Central memory CD8-positive, alpha-beta T cell (primary cell): Measurements from ENCODE around the gene TAS2R14.

Experiments used
- ATAC-seq: fragments of 150-1000 bp; cut with Tn5 transposase; replicated peaks from 2 replicates; pipeline ENCODE4 v1.10.0; 2022; ENCODE audit warnings: mild to moderate bottlenecking, moderate FRiP score, moderate number of reproducible peaks; ENCODE audit not compliant: poor library complexity, severe bottlenecking; ENCODE audit errors: extremely low read depth
- DNase-seq, 2 donors: peaks; one replicate each; pipeline ENCODE4 v3.0.0; 2021; ENCODE audit warnings: low spot score in 2 of 2
- H3K27ac Mint-ChIP-seq: one replicate; pipeline ENCODE4 v1.8.0; 2022; ENCODE audit warnings: low read depth, mild to moderate bottlenecking, moderate library complexity, mixed read lengths
- H3K27me3 Mint-ChIP-seq: one replicate; pipeline ENCODE4 v1.8.0; 2022; ENCODE audit warnings: mixed read lengths
- H3K36me3 Mint-ChIP-seq: one replicate; pipeline ENCODE4 v1.8.0; 2022; ENCODE audit warnings: mild to moderate bottlenecking, moderate library complexity, mixed read lengths; ENCODE audit not compliant: insufficient read depth
- H3K4me1 Mint-ChIP-seq: one replicate; pipeline ENCODE4 v1.8.0; 2022; ENCODE audit warnings: mixed read lengths
- H3K4me3 Mint-ChIP-seq: one replicate; pipeline ENCODE4 v1.8.0; 2022; ENCODE audit warnings: mild to moderate bottlenecking, moderate library complexity, mixed read lengths
- H3K9me3 Mint-ChIP-seq: one replicate; pipeline ENCODE4 v1.8.0; 2022; ENCODE audit warnings: mixed read lengths

Gene TAS2R14

DNA sequence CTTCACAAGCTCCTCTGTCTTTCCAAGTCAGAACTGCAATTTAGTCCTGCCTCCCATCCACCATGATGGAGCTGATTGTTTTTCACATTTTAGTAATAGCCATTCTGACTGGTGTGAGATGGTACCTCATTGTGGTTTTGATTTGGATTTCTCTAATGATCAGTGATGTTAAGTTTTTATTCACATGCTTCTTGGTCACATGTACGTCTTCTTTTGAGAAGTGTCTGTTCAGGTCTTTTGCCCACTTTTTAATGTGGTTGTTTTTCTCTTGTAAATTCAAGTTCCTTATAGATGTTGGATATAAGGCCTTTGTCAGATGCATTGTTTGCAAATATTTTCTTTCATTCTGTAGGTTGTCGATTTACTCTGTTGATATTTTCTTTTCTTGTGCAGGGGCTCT lies 4.1 kb upstream of the TAS2R14 start:
- Mint-ChIP-seq H3K4me3 (no peak overlapping the region), H3K9me3 (peaks cover 7% of the 10 kb centered on the region), H3K27me3 (no peaks in the 10 kb centered on the region), H3K4me1 (no peaks in the 10 kb centered on the region), H3K27ac (no peak overlapping the region), H3K36me3 (peaks cover 4% of the 10 kb centered on the region)
- no peak for ATAC-seq
- DNase-seq, result no peak

DNA sequence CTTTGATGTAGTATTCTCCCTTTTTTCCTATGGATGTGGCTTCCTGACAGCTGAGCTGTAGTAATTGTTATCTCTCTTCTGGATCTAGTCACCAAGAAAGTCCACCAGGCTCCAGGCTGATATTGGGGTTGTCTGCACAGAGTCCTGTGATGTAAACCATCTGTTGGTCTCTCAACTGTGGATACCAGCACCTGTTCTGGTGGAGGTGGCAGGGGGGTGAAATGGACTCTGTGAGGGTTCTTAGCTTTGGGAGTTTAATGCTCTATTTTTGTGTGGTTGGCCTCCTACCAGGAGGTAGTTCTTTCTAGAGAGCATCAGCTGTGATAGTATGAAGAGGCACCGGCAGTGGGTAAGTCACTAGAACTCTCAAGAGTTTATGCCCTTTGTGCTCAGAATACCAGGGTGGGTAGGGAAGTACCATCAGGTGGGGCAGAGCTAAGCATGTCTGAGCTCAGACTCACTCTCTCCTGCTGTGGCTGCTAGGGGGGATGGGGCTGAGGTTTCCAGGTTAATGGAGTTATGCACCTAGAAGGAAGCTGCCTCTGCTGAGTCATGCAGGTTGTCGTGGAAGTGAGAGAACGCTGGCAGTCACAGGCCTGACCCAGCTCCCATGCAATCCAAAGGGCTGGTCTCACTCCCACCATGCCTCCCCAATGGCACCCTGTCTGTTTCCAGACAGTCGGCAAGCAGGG lies 3.0 kb upstream of the TAS2R14 start:
- ATAC-seq (no peak), DNase-seq (no peak)
- no peaks in the 10 kb centered on the region for H3K4me1 Mint-ChIP-seq
- no peak overlapping the region for H3K4me3 Mint-ChIP-seq
- no peaks in the 10 kb centered on the region for H3K27me3 Mint-ChIP-seq
- peaks cover 5% of the 10 kb centered on the region for H3K9me3 Mint-ChIP-seq
- H3K36me3 Mint-ChIP-seq, result peaks cover 3% of the 10 kb centered on the region
- no peak overlapping the region for H3K27ac Mint-ChIP-seq

DNA sequence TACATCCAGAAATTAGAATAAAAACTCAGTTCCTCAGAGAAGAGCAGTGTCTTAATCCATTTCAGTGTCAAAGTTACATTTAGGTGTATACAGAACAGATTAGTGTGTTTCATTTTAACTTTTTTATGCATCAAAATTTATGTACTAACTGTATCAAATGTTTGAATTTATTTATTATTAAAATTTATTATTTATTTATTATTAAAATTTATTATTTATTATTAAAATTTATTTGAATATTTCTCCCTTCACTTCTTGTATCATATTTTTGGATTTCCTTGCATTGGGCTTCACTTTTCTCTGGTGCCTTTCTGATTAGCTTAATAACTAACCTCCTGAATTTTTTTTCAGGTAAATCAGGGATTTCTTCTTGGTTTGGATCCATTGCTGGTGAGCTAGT lies 2.3 kb upstream of the TAS2R14 start:
- ATAC-seq (no peak), DNase-seq (no peak)
- Mint-ChIP-seq H3K27me3 (no peaks in the 10 kb centered on the region), H3K4me3 (no peak overlapping the region), H3K27ac (no peak overlapping the region), H3K36me3 (no peaks in the 10 kb centered on the region), H3K9me3 (no peaks in the 10 kb centered on the region), H3K4me1 (no peaks in the 10 kb centered on the region)

DNA sequence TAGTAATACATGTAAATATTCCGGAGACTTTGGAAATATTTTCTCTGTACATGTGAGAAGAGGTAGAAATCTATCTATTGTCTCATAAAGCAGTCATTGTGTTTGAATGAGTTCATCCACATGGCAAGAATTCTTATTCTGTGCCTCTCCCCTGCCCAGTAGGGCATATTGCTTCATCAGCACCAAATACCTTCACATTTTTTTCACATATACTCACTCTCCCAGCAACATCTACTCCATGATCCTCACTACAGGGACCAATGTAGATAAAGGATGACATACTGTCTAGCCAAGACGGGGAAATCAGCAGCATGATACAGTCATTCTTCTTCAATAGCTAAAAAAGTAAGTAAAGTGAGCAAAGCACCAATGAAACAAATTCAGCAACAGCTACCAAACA lies 1.3 kb upstream of the TAS2R14 start:
- DNase-seq (no peak), ATAC-seq (no peak)
- Mint-ChIP-seq H3K27me3 (no peaks in the 10 kb centered on the region), H3K27ac (no peak overlapping the region), H3K9me3 (no peaks in the 10 kb centered on the region), H3K36me3 (no peaks in the 10 kb centered on the region), H3K4me3 (no peak overlapping the region), H3K4me1 (no peaks in the 10 kb centered on the region)

DNA sequence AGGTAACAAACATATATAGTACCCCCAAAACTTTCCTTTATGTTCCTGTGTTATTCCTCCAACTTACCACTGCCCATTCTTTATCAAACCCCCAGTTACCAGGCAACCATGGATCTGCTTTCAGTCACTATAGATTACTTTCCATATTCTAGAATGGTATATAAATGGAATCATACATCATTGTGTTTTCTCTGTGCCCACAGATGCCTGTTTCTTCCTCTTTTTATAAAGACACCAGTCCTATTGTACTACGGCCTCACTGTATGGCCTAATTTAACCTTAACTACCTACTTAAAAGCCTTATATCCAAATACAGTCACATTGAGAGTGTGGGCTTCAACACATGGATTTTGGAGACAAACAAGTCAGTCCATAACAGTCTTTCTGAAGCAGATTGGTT lies 2.6 kb downstream of the TAS2R14 start:
- no peaks in the 10 kb centered on the region for H3K9me3 Mint-ChIP-seq
- H3K4me3 Mint-ChIP-seq, result no peak overlapping the region
- no peak overlapping the region for H3K27ac Mint-ChIP-seq
- H3K4me1 Mint-ChIP-seq, result peaks cover 4% of the 10 kb centered on the region
- no peaks in the 10 kb centered on the region for H3K36me3 Mint-ChIP-seq
- no peak for DNase-seq
- H3K27me3 Mint-ChIP-seq, result no peaks in the 10 kb centered on the region
- no peak for ATAC-seq

DNA sequence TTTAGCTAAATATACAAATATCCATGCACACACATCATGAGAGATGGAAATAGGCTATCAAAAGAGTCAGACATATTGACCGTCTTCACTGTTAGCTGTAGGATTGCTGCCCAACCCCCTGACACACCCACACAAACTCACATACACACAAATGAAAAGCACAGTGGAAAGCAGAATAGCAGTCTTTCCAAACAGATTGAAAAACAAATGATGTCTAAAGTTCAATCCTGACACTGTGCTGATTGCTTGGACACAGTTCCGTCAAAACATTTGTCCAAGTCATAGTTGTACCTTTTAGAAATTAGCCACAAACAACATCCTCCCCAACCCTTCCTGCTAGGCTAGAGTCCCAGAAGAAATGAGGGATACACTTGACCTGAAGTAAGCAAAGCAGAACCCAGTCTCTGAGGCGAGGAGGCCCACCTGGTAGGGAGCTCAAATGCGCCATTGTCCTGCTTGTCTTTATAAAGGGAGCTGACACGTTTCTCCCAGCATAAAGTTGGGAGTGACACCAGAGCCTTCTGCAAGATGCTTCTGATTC lies 10.2 kb downstream of the TAS2R14 start, which contains the start of gene PRH2:
PRH2 (plus strand) TSS at position 491 of the 541 bp plus-strand sequence; CDS start at position 529, 38 bp downstream.
- H3K27me3 Mint-ChIP-seq, result no peaks in the 10 kb centered on the region
- DNase-seq (no peak), ATAC-seq (no peak)
- no peak within 1 kb of the TSS for H3K27ac Mint-ChIP-seq
- H3K9me3 Mint-ChIP-seq, result no peaks in the 10 kb centered on the region
- no peak within 1 kb of the TSS for H3K4me3 Mint-ChIP-seq
- H3K4me1 Mint-ChIP-seq, result peaks cover 4% of the 10 kb centered on the region
- H3K36me3 Mint-ChIP-seq, result no peaks in the 10 kb centered on the region

DNA sequence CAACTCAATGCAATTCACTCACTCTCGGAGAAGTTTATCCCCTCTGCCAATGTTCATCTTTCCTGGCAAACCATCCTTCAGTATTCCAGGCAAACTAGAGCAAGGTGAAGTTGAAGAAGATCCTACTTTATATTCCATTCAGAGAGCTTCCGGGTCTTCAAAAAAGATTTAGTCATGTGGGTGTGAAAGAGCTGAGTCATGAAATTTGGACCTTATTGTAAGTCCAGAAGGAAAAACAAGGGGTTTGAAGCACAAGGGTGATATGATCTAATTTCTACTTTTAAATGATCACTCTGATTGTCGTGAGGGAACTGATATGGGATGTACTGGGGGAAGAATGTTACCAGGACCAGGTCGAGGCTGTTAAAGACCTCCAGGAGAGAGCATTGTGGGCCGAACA lies 12.8 kb downstream of the TAS2R14 start:
- no peak overlapping the region for H3K27ac Mint-ChIP-seq
- no peak for ATAC-seq
- no peak overlapping the region for H3K4me3 Mint-ChIP-seq

DNA sequence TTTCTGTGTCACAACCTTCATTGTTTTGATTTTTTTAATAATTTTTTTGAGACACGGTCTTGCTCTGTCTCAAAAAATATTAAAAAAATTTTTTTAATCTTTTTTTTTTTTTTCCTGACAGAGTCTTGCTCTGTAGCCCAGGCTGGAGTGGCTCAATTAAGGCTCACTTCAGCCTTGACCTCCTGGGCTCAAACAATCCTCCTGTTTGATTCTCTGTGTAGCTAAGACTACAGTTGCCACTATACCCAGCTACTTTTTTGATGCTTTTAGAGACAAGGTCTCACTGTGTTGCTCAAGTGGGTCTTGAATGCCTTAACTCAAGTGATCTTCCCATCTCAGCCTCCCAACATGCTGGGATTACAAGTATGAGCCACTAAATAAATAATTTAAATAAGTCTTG lies 19.3 kb downstream of the TAS2R14 start:
- peaks cover 2% of the 10 kb centered on the region for H3K36me3 Mint-ChIP-seq
- H3K4me1 Mint-ChIP-seq, result no peaks in the 10 kb centered on the region
- ATAC-seq (no peak), DNase-seq (no peak)
- H3K9me3 Mint-ChIP-seq, result no peaks in the 10 kb centered on the region
- H3K4me3 Mint-ChIP-seq, result no peak overlapping the region
- no peaks in the 10 kb centered on the region for H3K27me3 Mint-ChIP-seq
- H3K27ac Mint-ChIP-seq, result no peak overlapping the region

More for the DNA sequence above, 12.8 kb downstream of the TAS2R14 start:
- Mint-ChIP-seq H3K27me3 (no peaks in the 10 kb centered on the region), H3K4me1 (no peaks in the 10 kb centered on the region), H3K36me3 (no peaks in the 10 kb centered on the region), H3K9me3 (no peaks in the 10 kb centered on the region)
- no peak for DNase-seq

DNA sequence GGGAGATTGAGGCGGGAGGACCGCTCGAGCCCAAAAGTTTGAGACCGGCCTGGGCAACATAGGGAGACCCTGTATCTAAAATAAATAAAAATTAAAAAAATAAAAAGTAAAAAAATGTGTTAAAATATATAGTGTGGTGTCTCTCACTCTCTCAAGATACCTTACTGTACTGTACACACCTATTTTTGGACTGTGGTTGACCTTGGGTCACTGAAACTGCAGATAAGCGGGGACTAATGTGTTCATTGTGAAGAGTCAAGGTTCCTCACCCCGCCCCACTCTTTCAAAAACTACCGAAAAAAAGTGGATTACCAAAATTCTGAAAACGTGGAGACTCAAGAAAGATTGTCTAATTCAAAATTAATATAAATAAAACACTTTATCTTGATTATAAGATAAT lies 28.7 kb downstream of the TAS2R14 start:
- no peaks in the 10 kb centered on the region for H3K9me3 Mint-ChIP-seq
- H3K27me3 Mint-ChIP-seq, result no peaks in the 10 kb centered on the region
- ATAC-seq, result no peak
- no peak for DNase-seq
- H3K4me3 Mint-ChIP-seq, result no peak overlapping the region
- H3K36me3 Mint-ChIP-seq, result no peaks in the 10 kb centered on the region
- H3K4me1 Mint-ChIP-seq, result no peaks in the 10 kb centered on the region
- no peak overlapping the region for H3K27ac Mint-ChIP-seq

DNA sequence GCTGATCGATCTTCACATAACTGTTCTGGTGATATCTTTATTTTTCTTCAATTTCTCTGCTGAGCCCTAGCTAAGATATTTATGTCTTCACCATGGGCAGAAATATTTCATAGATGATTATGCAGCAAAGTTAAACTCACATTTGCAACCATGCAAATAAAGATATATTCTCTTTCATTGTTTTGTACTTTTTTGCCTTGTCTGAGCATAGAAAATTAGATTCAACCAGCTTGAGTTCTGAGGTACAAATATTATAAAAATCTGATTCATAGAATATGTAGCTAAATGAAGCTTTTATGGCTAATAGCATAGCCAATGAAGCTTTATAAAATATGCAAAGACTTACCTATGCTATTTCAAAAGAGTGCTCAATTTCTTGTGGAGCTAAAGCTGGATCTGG lies 29.6 kb downstream of the TAS2R14 start, which contains the start of gene TAS2R13:
TAS2R13 (minus strand) TSS at position 101 of the 400 bp plus-strand sequence. CDS start 264 bp downstream, outside the sequence.
- DNase-seq, result no peak
- ATAC-seq, result no peak
- H3K27ac Mint-ChIP-seq, result no peak within 1 kb of the TSS
- no peaks in the 10 kb centered on the region for H3K4me1 Mint-ChIP-seq
- H3K27me3 Mint-ChIP-seq, result no peaks in the 10 kb centered on the region
- H3K4me3 Mint-ChIP-seq, result no peak within 1 kb of the TSS
- no peaks in the 10 kb centered on the region for H3K36me3 Mint-ChIP-seq
- peaks cover 5% of the 10 kb centered on the region for H3K9me3 Mint-ChIP-seq

DNA sequence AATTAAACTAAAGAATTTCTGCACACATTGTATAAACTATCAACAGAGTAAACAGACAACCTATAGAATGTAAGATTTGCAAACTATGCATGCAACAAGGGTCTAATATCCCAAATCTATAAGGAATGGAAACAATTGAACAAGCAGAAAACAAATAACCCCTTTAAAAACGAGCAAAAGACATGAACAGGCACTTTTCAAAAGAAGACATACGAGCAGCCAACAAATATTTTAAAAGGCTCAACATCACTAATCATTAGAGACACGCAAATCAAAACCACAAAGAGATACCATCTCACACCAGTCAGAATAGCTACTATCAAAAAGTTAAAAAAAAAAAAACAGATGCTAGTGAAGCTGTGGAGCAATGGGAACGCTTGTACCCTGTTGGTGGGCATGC lies 34.4 kb downstream of the TAS2R14 start:
- DNase-seq (no peak), ATAC-seq (no peak)
- H3K9me3 Mint-ChIP-seq, result peaks cover 18% of the 10 kb centered on the region
- H3K27me3 Mint-ChIP-seq, result no peaks in the 10 kb centered on the region
- H3K4me1 Mint-ChIP-seq, result no peaks in the 10 kb centered on the region
- no peaks in the 10 kb centered on the region for H3K36me3 Mint-ChIP-seq
- H3K27ac Mint-ChIP-seq, result no peak overlapping the region
- no peak overlapping the region for H3K4me3 Mint-ChIP-seq

DNA sequence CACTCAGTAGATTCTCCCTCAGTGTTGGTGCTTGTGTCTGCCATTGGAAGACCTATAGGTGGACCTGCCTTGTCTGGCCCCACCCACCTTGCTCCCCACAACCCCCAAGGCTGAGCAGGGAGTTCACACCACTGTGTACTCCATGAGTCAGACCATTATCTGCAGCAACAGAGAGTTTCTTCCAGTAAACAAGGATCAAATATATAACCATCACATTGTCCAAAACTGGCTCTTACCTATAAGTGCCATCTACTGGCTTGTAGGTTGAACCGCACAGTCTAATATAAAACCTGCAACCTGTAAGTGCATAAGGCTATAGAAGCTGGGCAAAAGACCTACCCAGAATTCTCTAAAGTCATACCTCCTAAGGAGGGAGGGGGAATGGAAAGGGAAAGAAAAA lies 37.6 kb downstream of the TAS2R14 start:
- ATAC-seq (no peak), DNase-seq (no peak)
- no peaks in the 10 kb centered on the region for H3K27me3 Mint-ChIP-seq
- H3K4me3 Mint-ChIP-seq, result no peak overlapping the region
- no peak overlapping the region for H3K27ac Mint-ChIP-seq
- no peaks in the 10 kb centered on the region for H3K36me3 Mint-ChIP-seq
- no peaks in the 10 kb centered on the region for H3K4me1 Mint-ChIP-seq
- H3K9me3 Mint-ChIP-seq, result peaks cover 18% of the 10 kb centered on the region

DNA sequence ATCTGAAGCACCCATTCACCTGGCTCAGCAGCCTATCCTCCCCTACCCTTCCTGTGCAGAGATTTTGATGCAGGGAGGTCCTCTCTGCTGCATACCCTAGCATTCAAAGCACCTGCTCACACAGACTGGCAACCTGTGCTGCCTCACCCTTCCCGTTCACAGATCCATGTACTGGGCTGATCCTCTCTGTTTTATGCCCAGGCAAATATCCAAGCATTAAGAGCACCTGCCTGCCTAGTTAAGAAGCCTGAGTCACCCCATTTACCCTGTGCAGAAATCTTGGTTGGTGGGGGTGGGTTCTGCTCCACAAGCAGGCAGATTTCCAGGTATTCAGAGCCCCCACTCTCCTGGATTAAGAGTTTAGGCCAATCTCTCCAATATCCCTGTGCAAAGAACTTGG lies 38.1 kb downstream of the TAS2R14 start:
- Mint-ChIP-seq H3K4me1 (no peaks in the 10 kb centered on the region), H3K9me3 (peaks cover 18% of the 10 kb centered on the region), H3K27ac (no peak overlapping the region), H3K4me3 (no peak overlapping the region), H3K27me3 (no peaks in the 10 kb centered on the region), H3K36me3 (peaks cover 1% of the 10 kb centered on the region)
- no peak for DNase-seq
- ATAC-seq, result no peak
